ENCODE data around the gene ZC3H6.
A peak's percentile ranks its signal among the peaks of the same experiment; 100 is the strongest.

Gene ZC3H6, protein sequence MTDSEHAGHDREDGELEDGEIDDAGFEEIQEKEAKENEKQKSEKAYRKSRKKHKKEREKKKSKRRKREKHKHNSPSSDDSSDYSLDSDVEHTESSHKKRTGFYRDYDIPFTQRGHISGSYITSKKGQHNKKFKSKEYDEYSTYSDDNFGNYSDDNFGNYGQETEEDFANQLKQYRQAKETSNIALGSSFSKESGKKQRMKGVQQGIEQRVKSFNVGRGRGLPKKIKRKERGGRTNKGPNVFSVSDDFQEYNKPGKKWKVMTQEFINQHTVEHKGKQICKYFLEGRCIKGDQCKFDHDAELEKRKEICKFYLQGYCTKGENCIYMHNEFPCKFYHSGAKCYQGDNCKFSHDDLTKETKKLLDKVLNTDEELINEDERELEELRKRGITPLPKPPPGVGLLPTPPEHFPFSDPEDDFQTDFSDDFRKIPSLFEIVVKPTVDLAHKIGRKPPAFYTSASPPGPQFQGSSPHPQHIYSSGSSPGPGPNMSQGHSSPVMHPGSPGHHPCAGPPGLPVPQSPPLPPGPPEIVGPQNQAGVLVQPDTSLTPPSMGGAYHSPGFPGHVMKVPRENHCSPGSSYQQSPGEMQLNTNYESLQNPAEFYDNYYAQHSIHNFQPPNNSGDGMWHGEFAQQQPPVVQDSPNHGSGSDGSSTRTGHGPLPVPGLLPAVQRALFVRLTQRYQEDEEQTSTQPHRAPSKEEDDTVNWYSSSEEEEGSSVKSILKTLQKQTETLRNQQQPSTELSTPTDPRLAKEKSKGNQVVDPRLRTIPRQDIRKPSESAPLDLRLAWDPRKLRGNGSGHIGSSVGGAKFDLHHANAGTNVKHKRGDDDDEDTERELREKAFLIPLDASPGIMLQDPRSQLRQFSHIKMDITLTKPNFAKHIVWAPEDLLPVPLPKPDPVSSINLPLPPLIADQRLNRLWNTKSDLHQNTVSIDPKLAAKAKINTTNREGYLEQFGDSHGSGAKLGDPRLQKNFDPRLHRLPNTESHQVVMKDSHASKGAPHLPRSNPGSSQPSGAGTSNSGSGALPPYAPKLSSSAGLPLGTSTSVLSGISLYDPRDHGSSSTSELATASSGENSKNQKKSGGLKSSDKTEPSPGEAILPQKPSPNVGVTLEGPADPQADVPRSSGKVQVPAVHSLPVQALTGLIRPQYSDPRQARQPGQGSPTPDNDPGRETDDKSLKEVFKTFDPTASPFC

DNA sequence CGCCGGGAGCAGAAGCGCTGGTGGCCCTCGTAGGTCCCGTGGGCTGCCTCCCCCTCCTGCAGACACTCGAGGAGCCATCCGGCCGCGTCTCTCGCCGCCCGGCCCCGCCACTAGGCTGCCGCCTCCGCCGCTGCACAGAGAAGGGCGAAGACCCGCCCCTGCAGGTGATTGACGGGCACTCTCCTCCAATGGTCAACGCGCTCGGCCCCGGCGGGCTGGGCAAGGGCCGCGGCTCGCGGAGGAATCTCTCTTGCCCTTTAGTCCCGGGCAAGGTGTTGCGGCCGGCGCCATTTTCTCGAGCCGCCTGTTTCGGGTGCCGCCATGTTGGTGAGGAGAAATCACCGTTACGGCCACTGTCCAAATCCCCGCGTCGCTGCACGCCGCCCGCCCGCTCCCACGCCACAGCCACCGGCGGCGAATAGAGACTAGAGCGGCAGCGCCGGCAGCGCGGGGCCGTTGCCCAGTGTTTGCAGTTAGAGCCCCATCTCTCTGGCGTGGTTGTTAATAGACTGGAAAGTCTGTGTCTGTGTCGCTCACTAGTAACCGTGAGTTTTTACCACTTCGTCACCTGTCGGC is at the start of gene ZC3H6:
Gene ZC3H6 (plus strand): TSS at position 287 of the 576 bp plus-strand sequence. CDS start 398 bp downstream, outside the sequence.
- H3K4me1 Mint-ChIP-seq, result no peaks in the 10 kb centered on the region
- H3K9me3 Mint-ChIP-seq, result no peaks in the 10 kb centered on the region
- ATAC-seq (ENCODE audit: low read depth) (peak; percentile 89), DNase-seq (ENCODE audit: low spot score in 2 of 2) (peak; percentile 100)
- H3K27ac Mint-ChIP-seq, result peak within 1 kb of the TSS; percentile 99
- no peaks in the 10 kb centered on the region for H3K36me3 Mint-ChIP-seq
- H3K4me3 Mint-ChIP-seq, result peak within 1 kb of the TSS; percentile 93
- no peaks in the 10 kb centered on the region for H3K27me3 Mint-ChIP-seq

DNA sequence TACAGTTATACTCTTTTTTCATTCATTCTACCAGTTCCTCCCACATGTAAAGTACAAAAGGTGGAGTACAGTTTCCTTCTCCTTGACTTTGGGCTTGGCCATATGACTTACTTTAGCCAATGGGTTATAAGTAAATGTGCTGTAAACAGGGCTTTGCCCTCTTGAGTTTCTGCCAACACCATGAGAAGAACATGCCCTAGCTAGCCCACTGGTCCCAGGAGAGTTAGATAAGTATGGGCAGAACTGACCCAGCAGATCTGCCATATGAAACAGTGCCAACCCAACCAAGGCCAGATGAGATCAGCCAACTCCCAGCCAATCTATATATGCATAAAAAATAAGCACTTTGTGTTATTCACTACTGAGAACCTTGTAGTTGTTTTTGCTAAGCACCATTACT is 46.0 kb upstream of the ZC3H6 start:
- peaks cover 33% of the 10 kb centered on the region for H3K36me3 Mint-ChIP-seq
- no peak for DNase-seq (ENCODE audit: low spot score in 2 of 2)

DNA sequence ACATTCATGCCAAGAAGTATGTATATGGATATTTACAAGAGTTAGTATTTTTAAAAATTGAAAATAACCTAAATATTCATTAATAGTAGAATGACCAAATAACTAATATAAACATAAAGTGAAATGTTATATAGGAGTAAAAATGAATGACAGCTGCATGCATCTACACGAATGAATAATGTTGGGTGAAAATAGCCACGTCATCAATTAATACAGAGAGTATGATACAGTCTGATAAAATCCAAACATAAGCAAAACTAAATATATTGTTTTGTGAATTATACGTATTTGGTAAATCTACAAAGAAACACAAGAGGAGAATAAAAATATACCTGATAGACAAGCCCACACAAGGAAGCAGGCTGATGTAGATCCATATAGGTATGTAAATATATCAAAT is 45.0 kb upstream of the ZC3H6 start:
- peaks cover 2% of the 10 kb centered on the region for H3K9me3 Mint-ChIP-seq
- ATAC-seq (ENCODE audit: low read depth) (no peak), DNase-seq (ENCODE audit: low spot score in 2 of 2) (no peak)
- peaks cover 28% of the 10 kb centered on the region for H3K36me3 Mint-ChIP-seq
- no peaks in the 10 kb centered on the region for H3K4me1 Mint-ChIP-seq
- no peaks in the 10 kb centered on the region for H3K27me3 Mint-ChIP-seq
- no peak overlapping the region for H3K27ac Mint-ChIP-seq
- H3K4me3 Mint-ChIP-seq, result no peak overlapping the region

More for the DNA sequence above, 46.0 kb upstream of the ZC3H6 start:
- no peak overlapping the region for H3K4me3 Mint-ChIP-seq
- no peaks in the 10 kb centered on the region for H3K4me1 Mint-ChIP-seq
- H3K27ac Mint-ChIP-seq, result no peak overlapping the region
- H3K27me3 Mint-ChIP-seq, result no peaks in the 10 kb centered on the region
- peaks cover 2% of the 10 kb centered on the region for H3K9me3 Mint-ChIP-seq
- no peak for ATAC-seq (ENCODE audit: low read depth)

DNA sequence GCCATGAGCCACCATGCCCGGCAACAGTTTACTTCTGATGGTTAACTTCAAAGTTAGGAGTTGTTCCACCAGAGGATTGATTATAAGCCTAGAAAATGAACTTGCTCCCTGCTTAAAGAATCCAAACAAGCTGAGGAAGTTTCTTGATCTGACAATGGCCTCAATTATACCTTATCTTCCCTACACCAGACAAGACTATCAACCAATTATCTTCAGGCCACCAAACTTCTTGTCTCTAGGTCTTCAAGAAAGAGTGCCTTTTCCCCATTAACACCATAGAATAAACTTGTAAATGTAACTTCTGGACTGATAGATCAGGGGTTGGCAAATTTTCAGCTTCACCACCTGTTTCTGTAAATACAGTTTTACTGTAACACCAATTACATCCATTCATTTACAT is 35.5 kb upstream of the ZC3H6 start:
- no peak overlapping the region for H3K4me3 Mint-ChIP-seq
- ATAC-seq (ENCODE audit: low read depth) (no peak), DNase-seq (ENCODE audit: low spot score in 2 of 2) (no peak)
- H3K36me3 Mint-ChIP-seq, result peaks cover 11% of the 10 kb centered on the region
- peaks cover 3% of the 10 kb centered on the region for H3K4me1 Mint-ChIP-seq
- no peak overlapping the region for H3K27ac Mint-ChIP-seq
- no peaks in the 10 kb centered on the region for H3K9me3 Mint-ChIP-seq
- no peaks in the 10 kb centered on the region for H3K27me3 Mint-ChIP-seq

DNA sequence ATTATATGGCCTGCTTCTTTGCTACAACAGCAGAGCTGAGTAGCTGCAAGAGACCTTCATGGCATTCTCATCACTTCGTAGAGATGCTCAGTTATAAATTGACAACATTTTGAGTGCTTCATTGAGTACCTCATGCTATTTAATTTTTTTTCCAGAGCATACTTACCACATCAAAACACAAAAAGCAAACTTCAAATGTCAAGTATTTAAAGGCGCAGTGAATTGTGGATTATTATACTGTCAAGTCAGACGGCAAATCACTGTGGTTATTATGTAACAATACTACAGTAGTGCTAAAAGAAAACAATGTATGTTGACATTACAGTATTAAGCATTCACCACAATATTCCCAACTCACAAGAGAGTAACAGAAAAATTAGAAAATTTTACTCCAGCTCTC is 33.0 kb upstream of the ZC3H6 start:
- H3K27me3 Mint-ChIP-seq, result no peaks in the 10 kb centered on the region
- H3K4me3 Mint-ChIP-seq, result no peak overlapping the region
- H3K27ac Mint-ChIP-seq, result no peak overlapping the region
- peaks cover 6% of the 10 kb centered on the region for H3K4me1 Mint-ChIP-seq
- no peak for DNase-seq (ENCODE audit: low spot score in 2 of 2)
- no peak for ATAC-seq (ENCODE audit: low read depth)
- peaks cover 15% of the 10 kb centered on the region for H3K36me3 Mint-ChIP-seq
- no peaks in the 10 kb centered on the region for H3K9me3 Mint-ChIP-seq

DNA sequence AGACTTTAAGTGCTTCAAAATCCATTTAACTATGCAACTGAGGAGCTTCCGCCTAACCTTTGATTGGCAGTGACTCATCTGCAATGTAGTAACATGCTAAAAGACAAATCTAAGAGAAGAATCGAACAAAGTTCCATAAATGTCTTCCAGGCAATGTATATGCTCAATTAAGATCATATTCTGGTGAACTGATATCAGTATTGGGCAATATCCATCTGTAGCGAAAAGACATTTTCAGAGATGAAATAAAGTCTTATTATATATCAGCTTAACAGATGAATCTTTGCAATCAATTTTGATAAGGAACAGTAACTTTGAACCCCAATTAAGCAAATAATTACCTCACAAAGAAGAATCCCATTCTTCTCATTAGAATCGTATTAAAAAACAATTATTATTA is 32.2 kb upstream of the ZC3H6 start:
- no peak overlapping the region for H3K27ac Mint-ChIP-seq
- H3K36me3 Mint-ChIP-seq, result peaks cover 19% of the 10 kb centered on the region
- H3K4me1 Mint-ChIP-seq, result peaks cover 5% of the 10 kb centered on the region
- DNase-seq (ENCODE audit: low spot score in 2 of 2) (no peak), ATAC-seq (ENCODE audit: low read depth) (no peak)
- H3K9me3 Mint-ChIP-seq, result no peaks in the 10 kb centered on the region
- H3K4me3 Mint-ChIP-seq, result no peak overlapping the region
- no peaks in the 10 kb centered on the region for H3K27me3 Mint-ChIP-seq

DNA sequence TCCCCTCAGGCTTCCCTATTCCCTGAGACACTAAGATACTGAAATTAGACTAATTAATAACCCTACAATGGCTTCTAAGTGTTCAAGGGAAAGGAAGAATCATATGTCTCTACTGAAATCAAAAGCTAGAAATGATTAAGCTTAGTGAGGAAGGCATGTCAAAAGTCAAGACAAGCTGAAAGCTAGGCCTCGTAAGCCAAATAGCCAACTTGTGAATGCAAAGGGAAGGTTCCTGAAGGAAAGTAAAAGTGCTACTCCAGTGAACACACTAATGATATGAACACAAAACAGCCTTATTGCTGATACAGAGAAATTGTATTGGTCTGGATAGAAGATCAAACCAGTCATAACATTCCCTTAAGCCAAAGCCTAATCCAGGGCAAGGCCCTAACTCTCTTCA is 30.5 kb upstream of the ZC3H6 start:
- H3K27ac Mint-ChIP-seq, result no peak overlapping the region
- no peak for ATAC-seq (ENCODE audit: low read depth)
- H3K4me3 Mint-ChIP-seq, result no peak overlapping the region
- no peaks in the 10 kb centered on the region for H3K27me3 Mint-ChIP-seq
- no peak for DNase-seq (ENCODE audit: low spot score in 2 of 2)
- H3K36me3 Mint-ChIP-seq, result peaks cover 19% of the 10 kb centered on the region
- no peaks in the 10 kb centered on the region for H3K9me3 Mint-ChIP-seq
- H3K4me1 Mint-ChIP-seq, result peaks cover 4% of the 10 kb centered on the region

DNA sequence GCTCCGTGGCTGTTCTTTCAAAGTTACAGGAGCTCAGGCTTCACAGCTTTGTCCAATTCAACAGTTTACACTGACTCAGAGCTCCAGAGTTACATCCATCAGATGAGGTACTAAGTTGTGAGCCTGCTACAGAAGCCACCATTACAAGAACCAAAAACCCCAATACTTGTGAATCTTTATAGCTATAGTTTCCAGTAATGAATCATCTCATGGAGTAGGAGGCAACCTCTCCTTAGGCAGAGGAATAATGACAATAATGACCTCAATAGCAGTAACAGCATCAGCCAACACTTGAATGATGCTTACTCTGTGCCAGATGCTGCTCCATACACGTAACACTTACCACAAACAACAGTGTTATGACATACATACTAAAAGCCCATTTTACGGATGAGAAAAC is 24.1 kb upstream of the ZC3H6 start:
- H3K9me3 Mint-ChIP-seq, result no peaks in the 10 kb centered on the region
- no peak overlapping the region for H3K27ac Mint-ChIP-seq
- peaks cover 10% of the 10 kb centered on the region for H3K36me3 Mint-ChIP-seq
- H3K4me3 Mint-ChIP-seq, result no peak overlapping the region
- peaks cover 9% of the 10 kb centered on the region for H3K4me1 Mint-ChIP-seq
- no peaks in the 10 kb centered on the region for H3K27me3 Mint-ChIP-seq
- ATAC-seq (ENCODE audit: low read depth), result no peak
- no peak for DNase-seq (ENCODE audit: low spot score in 2 of 2)

DNA sequence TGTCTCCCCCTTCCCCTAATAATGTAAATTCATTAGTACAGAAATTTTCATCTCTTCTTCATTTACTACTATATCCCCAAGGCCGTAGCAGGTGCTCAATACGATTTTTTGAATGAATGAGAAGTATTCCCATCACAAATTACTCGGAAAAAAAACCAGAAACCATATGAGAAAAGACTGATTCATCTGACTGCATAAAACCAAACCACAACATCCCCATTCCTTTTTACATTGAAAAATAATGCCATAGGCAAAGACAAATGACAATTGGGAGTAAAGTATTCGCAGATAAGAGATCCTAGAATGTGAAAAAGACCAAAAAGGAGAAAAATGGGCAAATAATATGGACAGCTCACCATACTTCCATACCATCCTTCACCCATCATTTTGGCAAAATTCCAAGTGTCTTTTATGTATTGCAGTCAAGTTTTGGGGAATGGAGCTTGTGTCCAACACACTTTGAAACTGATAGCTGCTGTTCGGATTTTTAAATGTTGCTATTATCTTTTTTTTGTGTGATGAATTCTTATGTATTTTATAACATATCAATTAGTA is 22.1 kb upstream of the ZC3H6 start:
- Mint-ChIP-seq H3K4me1 (peaks cover 9% of the 10 kb centered on the region), H3K27me3 (no peaks in the 10 kb centered on the region), H3K36me3 (no peaks in the 10 kb centered on the region), H3K27ac (no peak overlapping the region), H3K4me3 (no peak overlapping the region), H3K9me3 (no peaks in the 10 kb centered on the region)
- ATAC-seq (ENCODE audit: low read depth) (no peak), DNase-seq (ENCODE audit: low spot score in 2 of 2) (no peak)

DNA sequence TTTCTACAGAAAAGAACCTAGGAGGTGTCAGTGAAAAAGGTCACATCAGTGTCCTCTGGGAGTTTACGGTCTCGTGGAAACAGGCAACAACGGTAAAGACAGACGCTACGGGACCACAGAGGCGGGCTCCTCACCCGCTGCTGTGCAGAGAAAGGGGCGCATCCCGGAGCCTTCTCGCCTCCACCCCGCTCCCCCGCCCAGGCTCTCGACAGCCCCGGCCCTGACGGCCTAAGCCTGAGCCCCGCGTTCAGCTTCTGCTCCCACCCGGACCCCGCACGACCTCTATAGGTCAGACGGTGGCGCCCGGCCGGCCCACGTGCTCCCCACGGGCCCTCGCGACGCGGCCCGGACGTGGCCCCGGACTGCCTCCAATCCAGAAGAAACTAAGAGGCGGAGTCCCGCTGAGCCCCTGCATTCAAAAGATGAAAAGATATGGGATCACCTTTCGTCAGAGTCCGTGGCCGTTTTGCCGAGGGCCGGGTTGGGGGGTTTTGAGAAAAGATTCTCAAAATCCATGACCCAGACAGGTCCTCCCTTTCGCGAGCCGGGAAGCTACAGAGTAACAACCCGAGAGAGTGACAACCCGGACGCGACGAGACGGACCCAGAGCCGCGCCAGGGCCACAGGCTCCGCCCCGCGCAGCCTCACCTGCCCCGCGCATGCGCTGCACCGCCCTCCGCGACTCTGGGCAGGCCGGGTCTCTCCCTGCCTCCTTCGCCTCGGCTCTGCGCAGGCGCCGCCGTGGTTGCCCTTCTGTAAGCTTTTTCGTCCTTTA is 20.7 kb upstream of the ZC3H6 start, which contains the start of gene ZC3H8:
Gene ZC3H8 (minus strand): TSS at position 577 of the 775 bp plus-strand sequence. CDS start 61 bp downstream, at position 516.
- peak within 1 kb of the TSS; percentile 88 for H3K4me3 Mint-ChIP-seq
- peak within 1 kb of the TSS; percentile 88 for H3K27ac Mint-ChIP-seq
- no peaks in the 10 kb centered on the region for H3K36me3 Mint-ChIP-seq
- DNase-seq (ENCODE audit: low spot score in 2 of 2) (peak; percentile 93), ATAC-seq (ENCODE audit: low read depth) (peak; percentile 90)
- H3K27me3 Mint-ChIP-seq, result peaks cover 2% of the 10 kb centered on the region
- H3K4me1 Mint-ChIP-seq, result peaks cover 13% of the 10 kb centered on the region
- no peaks in the 10 kb centered on the region for H3K9me3 Mint-ChIP-seq

DNA sequence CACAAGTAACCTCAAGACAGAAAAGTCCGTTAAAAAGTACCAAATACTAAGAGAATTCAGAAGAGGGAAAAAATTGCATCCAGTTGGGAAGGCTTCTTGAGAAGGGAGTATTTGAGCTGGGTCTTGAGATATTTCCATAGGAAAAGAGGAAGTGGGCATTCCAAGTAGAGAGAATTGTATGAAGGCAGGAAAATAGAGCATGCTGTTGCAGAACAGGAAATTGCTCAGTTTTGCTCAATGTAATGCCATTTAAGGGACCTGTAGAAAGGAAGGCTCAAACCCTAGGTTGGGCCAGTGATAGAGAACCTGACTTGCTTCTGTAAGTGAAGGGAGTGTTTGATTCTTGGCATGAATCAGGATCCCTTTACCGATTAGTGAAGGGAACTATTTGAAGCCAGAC is 19.5 kb upstream of the ZC3H6 start:
- H3K4me3 Mint-ChIP-seq, result no peak overlapping the region

DNA sequence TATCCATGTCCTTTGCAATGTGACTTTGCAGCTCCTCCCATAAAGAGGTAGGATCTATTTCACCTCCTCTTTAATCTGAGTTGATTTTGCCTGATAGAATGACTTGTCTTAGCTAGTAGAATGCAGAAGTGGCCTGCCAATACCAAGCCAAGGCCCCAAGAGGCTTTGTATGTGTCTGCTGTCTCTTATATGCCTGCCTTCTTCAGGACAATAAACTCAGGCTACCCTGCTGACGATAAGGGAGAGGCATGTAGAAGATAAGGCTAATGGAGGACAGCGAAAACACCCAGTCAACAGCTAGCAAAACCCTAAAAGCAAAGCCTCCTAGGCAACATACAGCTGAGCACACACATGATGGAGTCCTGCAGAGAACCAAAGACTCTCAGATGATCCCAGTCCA is 18.7 kb upstream of the ZC3H6 start:
- peaks cover 2% of the 10 kb centered on the region for H3K27me3 Mint-ChIP-seq
- H3K4me1 Mint-ChIP-seq, result peaks cover 14% of the 10 kb centered on the region
- no peak overlapping the region for H3K4me3 Mint-ChIP-seq

More for the DNA sequence above, 19.5 kb upstream of the ZC3H6 start:
- Mint-ChIP-seq H3K27ac (no peak overlapping the region), H3K36me3 (no peaks in the 10 kb centered on the region), H3K27me3 (peaks cover 2% of the 10 kb centered on the region), H3K9me3 (no peaks in the 10 kb centered on the region), H3K4me1 (peaks cover 14% of the 10 kb centered on the region)
- ATAC-seq (ENCODE audit: low read depth), result no peak
- DNase-seq (ENCODE audit: low spot score in 2 of 2), result no peak

DNA sequence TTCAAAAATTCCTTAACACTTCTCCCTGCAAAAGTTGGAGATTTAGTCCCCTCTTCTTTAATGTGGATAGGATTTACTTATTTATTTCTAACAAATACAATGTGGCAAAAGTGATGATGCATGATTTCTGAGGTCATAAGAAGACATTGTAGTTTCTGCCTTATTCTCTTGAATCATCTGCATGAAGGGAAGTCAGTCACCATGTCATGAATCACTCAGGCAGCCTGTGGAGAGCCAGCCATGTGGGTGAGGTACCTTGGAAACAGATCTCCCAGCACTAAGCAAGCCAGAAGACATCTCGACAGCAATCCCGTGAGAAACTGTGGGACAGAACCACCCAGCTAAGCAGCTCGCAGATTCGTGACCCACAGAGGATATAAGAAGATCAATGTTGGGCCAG is 17.8 kb upstream of the ZC3H6 start:
- no peak overlapping the region for H3K27ac Mint-ChIP-seq
- H3K4me3 Mint-ChIP-seq, result no peak overlapping the region
- peaks cover 14% of the 10 kb centered on the region for H3K4me1 Mint-ChIP-seq
- H3K36me3 Mint-ChIP-seq, result no peaks in the 10 kb centered on the region
- DNase-seq (ENCODE audit: low spot score in 2 of 2), result no peak
- H3K27me3 Mint-ChIP-seq, result peaks cover 2% of the 10 kb centered on the region
- H3K9me3 Mint-ChIP-seq, result no peaks in the 10 kb centered on the region
- no peak for ATAC-seq (ENCODE audit: low read depth)

More for the DNA sequence above, 18.7 kb upstream of the ZC3H6 start:
- Mint-ChIP-seq H3K36me3 (no peaks in the 10 kb centered on the region), H3K9me3 (no peaks in the 10 kb centered on the region), H3K27ac (no peak overlapping the region)
- ATAC-seq (ENCODE audit: low read depth) (no peak), DNase-seq (ENCODE audit: low spot score in 2 of 2) (no peak)

All from memory B cell (primary cell).